ENCODE data around the gene KRT84. TPM values are rescaled to one million over a fixed set of nuclear protein-coding genes. Genes with fewer than 3 reads are reported as not detected.

Gene KRT84
- total RNA-seq, 1 donor from 2014 or later: not detected

DNA sequence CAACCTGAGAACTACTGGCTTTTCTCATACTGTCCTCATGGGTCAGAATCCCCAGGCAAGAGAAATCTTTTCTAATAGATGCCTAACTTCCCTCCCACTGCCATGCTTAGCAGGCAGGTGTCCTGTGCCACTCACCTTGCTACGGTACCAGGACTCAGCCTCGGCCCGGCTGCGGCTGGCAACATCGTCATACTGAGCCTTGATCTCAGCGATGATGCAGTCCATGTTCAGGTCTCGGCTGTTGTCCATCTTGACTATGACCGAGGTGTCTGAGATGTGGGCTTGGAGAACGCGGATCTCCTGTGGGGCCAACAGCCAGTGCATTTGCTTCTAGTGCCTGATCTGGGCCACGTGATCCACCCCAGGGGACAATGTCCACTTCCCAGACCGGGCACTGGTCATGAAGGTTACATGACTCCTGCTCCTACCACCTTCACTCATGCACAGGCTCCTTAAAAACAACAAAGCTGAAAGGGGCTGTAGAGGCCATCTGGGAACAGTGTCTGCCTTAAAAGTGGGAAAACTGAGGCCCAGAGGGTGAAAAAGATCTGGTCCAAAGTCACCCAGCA, 22.3 kb downstream of the KRT84 start:
- no peaks in the 10 kb centered on the region for H3K4me1 ChIP-seq
- H3K9me3 ChIP-seq: no peaks in the 10 kb centered on the region
- no peak overlapping the region for H3K4me3 ChIP-seq
- no peak for DNase-seq (ENCODE audit: low spot score in 2 of 2)
- intact Hi-C loops (cut with DNase I): no loop called here
- no peaks in the 10 kb centered on the region for H3K36me3 ChIP-seq
- TF ChIP-seq, protein P1, sequence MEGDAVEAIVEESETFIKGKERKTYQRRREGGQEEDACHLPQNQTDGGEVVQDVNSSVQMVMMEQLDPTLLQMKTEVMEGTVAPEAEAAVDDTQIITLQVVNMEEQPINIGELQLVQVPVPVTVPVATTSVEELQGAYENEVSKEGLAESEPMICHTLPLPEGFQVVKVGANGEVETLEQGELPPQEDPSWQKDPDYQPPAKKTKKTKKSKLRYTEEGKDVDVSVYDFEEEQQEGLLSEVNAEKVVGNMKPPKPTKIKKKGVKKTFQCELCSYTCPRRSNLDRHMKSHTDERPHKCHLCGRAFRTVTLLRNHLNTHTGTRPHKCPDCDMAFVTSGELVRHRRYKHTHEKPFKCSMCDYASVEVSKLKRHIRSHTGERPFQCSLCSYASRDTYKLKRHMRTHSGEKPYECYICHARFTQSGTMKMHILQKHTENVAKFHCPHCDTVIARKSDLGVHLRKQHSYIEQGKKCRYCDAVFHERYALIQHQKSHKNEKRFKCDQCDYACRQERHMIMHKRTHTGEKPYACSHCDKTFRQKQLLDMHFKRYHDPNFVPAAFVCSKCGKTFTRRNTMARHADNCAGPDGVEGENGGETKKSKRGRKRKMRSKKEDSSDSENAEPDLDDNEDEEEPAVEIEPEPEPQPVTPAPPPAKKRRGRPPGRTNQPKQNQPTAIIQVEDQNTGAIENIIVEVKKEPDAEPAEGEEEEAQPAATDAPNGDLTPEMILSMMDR (IDR thresholded peaks at IDR 0.05): no peak
- no peak overlapping the region for H3K27ac ChIP-seq
- H3K27me3 ChIP-seq: no peaks in the 10 kb centered on the region

DNA sequence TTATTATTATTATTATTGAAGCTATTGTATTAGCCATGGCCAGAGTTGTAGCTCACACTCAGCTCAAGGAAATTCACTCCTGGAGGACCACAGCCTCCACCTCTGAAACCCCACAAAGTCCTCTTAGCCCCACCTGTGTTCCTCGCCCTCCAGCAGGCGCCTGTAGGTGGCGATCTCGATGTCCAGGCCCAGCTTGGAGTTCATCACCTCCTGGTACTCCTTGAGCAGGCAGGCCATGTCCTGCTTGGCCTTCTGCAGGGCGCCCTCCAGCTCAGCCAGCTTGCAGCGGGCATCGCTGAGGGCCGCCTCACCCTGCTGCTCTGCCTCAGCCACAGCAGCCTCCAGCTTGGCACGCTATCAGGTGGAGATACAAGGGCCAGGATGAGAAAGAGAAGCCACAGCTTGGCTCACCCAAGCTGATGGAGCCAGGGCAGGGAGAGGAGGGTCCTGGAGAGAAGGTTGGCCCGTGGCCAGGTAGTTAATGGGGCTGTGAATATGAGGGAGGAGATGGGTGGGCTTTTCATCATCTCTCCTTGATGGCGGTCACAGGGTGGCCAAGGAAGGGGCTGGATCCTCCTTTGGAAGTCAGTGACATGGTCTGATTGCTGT, 23.2 kb downstream of the KRT84 start:
- Histone ChIP-seq H3K4me3 (no peak overlapping the region), H3K4me1 (no peaks in the 10 kb centered on the region), H3K27ac (no peak overlapping the region), H3K9me3 (no peaks in the 10 kb centered on the region), H3K27me3 (no peaks in the 10 kb centered on the region), H3K36me3 (no peaks in the 10 kb centered on the region)
- no peak for DNase-seq (ENCODE audit: low spot score in 2 of 2)
- intact Hi-C loops (cut with DNase I): no loop called here
- TF ChIP-seq, protein P1 (IDR thresholded peaks at IDR 0.05): no peak

DNA sequence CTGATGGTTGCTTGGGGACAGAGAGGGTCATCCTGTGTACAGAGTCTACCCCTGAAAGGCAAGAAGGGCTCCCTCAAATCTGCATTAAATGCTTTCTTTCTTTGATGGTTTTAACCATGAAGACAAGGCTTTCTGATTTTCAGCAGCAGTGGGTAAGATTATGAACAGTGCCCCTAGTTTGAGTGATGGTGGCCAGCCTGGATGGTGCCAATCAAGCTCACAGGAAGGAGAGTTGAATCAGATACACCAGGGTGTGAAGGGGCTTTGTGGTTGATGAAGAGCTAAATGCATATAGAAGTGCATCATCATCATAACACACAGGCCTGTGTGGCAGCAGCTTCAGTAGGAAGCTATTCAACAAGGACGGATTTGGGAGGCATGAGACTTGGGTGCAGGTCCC, 23.9 kb downstream of the KRT84 start:
- intact Hi-C loops (cut with DNase I): no loop called here
- Histone ChIP-seq H3K27me3 (no peaks in the 10 kb centered on the region), H3K36me3 (no peaks in the 10 kb centered on the region), H3K9me3 (no peaks in the 10 kb centered on the region), H3K4me3 (no peak overlapping the region), H3K27ac (no peak overlapping the region), H3K4me1 (no peaks in the 10 kb centered on the region)
- DNase-seq (ENCODE audit: low spot score in 2 of 2): peak in 1 of 2 donors; percentile 18
- TF ChIP-seq, protein P1 (IDR thresholded peaks at IDR 0.05): no peak

DNA sequence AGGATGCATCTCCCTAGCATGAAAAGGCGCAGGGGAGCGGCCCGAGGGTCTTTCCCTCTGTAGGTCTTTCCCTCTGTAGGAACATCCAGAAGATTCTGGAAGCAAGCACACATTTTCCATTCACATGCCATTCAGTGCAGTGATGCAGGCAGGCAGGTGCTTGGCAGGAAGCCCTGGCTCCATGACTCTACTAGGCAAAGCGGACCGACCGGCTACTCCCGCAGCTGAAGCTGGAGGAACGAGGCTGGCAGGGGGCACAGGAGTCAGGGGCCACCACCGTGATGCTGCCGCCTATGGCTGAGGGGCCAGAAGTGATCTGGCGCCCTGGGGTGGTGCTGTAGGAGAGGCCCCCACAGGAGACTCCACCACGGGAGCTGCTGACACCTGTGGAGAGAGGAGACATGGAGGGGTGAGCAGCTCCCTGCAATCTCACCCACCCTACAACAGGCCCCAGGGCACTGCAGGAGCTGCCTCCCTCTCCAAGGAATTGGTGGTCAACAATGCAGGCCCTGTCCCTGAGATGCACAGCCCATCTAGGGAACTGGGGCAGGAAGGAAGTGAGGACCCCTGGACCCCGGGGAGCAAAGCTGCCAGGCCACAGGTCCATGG, 24.7 kb downstream of the KRT84 start:
- TF ChIP-seq, protein P1 (IDR thresholded peaks at IDR 0.05): no peak
- intact Hi-C loops (cut with DNase I): no loop called here
- DNase-seq (ENCODE audit: low spot score in 2 of 2): peak in 1 of 2 donors; percentile 61

DNA sequence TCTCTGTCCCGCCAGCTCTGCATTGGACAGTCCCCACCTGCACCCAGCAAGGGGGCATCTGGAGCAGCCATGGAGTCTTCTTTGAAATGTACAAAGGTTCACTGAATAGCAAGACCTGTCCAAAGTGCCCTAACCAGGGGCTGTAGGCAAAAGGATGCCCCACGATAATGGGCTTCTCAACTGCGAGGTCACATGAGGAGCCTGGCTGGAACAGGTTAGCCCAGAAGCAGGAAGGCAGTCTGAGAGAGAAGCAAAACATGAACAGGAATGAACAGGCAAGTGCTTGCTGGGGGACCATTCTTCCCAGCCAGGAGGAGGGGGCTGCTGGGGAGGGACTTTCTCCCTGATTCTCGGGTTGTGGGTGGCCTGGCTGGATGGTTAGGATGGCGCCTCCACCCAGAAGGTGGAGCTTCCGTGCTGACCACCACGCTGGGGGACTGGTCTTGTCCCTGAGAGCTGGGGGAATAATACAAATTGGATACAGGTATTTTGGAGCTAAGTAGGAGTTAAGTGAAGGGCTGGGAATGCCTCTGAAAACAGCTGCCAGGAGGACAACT, 25.3 kb downstream of the KRT84 start:
- no peaks in the 10 kb centered on the region for H3K27me3 ChIP-seq
- no peak for DNase-seq (ENCODE audit: low spot score in 2 of 2)
- intact Hi-C loops (cut with DNase I): no loop called here

More for the DNA sequence above, 24.7 kb downstream of the KRT84 start:
- no peaks in the 10 kb centered on the region for H3K27me3 ChIP-seq
- H3K9me3 ChIP-seq: no peaks in the 10 kb centered on the region
- no peak overlapping the region for H3K4me3 ChIP-seq
- no peak overlapping the region for H3K27ac ChIP-seq
- no peaks in the 10 kb centered on the region for H3K4me1 ChIP-seq
- no peaks in the 10 kb centered on the region for H3K36me3 ChIP-seq

More for the DNA sequence above, 25.3 kb downstream of the KRT84 start:
- no peak overlapping the region for H3K4me3 ChIP-seq
- no peaks in the 10 kb centered on the region for H3K9me3 ChIP-seq
- H3K4me1 ChIP-seq: no peaks in the 10 kb centered on the region
- H3K36me3 ChIP-seq: no peaks in the 10 kb centered on the region
- TF ChIP-seq, protein P1 (IDR thresholded peaks at IDR 0.05): no peak
- no peak overlapping the region for H3K27ac ChIP-seq

All from ascending aorta (tissue), 2 donors.